Glomerular visceral epithelial cell (primary cell): ENCODE measurements around the gene KRTAP5-6.

ENCODE experiments used
- DNase-seq: peaks from one replicate; pipeline ENCODE4 v3.0.0-alpha.2; 2016; ENCODE audit errors: extremely low spot score

KRTAP5-6 gene

DNA sequence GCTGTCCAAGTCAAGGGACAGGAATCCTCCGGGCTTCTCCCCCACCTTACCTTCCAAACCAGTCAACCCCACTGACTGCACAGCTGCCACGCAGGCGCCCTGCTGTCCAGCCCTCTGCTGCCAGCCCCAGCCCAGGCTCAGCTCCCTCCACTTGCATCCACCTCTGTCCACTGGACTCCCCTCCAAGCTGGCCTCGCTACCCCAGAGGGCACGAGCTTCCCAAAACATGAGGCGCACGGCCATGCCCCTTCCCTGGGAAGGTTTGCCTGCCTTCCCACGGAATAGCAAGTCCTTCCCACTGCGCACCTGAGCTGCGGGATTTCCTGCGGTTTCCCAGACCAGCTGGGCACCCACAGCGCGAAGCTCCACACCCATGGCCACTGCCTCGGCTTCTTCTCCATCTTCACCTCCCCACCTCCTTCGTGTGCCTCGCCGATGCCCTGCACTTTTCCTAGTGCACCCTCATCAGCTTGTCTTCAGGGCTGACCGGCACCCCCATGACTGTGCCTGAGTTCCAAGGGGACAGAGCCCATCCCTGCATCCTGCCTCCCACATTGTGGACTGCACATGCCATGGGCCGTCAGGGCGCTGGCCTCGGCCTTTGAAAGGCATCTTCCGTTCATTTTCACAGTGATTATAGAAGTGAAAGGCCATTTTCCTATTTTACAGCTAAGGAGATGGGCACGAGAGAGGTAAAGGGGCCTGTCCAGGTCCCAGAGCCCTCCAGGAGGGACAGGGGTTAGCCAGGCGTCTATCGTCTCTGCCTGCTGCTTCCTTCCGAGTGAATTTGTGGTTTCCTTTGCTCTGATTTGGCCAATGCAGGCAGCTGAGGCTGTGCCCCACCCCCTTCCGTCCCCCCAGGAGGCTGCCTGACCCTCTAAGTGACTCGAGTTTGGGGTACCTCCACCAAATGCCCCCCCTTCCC, 37.0 kb downstream of the KRTAP5-6 start:
- DNase-seq: no peak

DNA sequence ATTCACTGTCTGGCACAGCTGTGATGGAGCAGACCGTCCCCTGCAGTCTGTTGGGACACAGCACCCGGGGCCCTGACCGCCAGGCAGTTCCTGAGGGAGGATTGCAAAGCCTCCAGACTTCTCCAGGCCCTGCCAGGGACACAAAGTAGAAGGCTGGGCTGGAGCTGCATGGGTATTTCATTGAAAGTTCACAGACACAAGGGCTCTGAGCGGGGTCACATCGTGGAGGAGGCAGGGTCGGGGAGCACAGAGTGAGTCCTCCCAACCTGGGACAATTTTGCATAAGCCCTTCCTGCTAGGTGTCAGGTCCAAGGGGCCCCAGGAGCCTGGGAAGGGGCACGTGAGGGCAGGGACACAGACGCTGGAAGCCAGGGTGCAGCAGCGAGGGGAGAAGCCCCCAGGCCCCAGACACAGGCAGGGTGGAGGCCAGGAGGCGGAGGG, 37.7 kb downstream of the KRTAP5-6 start:
- no peak for DNase-seq

DNA sequence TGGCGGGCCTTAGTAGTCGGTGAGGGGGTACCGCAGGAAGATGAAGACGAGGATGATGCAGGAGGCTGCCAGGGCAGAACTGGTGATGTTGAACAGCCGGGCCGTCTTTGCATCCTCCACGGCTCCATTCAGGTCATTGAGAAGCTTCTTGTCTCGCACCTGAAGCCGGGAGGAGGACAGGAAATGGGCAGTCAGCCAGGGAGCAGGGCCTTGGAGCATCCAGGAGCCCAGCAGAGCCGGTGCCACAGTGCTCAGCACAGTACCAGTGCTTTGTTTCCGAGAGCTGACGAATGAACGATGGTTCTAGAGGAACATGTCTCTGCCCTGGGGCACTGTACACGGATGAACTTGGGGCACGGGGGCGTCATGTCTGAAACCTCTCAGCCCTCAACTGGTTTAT, 38.3 kb downstream of the KRTAP5-6 start:
- no peak for DNase-seq

DNA sequence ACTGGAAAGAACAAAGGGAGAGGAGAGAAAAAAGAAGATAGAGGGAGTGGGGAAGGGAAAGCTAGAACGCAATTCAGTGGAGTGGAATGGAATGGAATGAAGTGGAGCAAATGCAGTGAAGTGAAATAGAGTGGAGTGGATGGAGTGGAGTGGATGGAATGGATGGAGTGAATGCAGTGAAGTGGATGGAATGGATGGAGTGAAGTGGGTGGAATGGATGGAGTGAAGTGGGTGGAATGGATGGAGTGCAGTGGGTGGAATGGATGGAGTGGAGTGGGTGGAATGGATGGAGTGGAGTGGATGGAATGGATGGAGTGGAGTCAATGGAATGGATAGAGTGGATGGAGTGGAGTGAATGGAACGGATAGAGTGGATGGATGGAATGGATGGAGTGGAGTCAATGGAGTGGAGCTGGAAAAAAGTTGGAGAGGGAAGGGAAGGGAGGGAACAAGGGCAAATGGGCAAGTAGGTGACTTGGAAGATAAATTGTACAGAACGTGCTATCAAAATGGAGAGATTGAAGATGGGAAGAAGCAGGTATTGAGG, 39.5 kb downstream of the KRTAP5-6 start:
- no peak for DNase-seq

DNA sequence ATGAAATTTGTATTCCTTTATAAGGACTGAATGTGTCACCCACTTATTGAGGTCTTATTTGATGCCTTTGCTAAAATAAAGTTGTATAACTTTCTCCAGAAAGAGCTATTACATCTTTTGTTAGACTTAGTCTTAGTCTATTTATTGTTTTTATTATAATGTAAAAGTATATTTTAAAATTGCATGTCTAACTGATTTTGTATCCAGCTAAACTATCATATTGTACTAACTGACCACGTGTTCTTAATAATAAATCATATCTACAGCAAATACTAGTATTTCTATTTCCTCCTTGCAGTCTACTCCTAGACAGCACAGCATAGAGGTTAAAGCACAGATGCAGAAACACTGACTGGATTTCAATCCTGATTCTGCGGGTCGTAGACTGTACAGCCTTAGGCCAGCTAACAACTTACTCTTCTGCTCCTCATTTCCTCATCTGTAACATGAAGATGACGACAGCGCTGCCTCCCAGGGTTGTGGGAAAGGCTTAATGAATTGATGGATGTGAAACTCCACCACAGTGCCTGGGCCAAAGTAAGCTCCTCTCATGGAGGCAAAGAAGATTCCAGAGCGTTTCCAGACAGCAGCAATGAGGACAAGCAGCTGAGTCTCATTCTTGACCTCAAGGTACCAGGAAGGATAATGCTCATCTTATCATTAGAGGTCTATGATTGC, 40.2 kb downstream of the KRTAP5-6 start:
- DNase-seq: no peak

DNA sequence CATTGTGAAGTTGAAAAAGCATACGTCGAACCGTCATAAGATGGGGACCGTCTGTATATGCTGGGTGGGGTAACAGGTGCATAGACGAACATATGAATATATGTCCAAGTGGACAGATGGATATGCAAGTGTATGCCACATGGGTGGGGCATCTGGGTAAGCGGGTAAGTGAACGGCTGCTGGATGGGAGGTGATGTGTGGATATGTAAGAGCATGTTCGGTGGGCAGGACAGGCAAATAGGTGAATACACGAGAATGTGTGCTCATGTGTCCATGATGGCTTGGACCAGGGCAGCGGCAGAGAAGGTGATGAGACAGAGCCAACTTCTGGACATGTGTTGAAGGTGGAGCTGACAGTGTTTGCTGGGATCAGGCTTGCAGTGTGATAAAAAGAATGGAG, 41.4 kb downstream of the KRTAP5-6 start:
- DNase-seq: no peak

DNA sequence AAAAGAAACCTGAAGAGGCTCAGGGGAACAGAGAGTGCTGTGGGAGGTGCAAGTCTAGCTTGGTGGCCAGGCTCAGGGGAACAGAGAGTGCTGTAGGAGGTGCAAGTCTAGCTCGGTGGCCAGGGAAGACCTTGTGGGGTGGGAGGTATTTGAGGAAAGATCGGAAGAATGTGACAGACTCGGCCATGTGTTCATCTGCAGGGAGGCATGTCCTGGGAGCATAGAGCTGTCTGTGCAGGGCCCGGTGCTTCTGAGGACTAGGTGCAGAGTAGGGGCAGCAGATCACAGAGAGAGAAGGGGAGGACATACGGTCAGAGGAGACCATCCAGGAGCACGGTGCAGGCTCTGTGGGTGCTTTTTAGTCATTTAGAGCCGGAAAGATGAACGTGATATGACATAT, 42.6 kb downstream of the KRTAP5-6 start:
- no peak for DNase-seq

DNA sequence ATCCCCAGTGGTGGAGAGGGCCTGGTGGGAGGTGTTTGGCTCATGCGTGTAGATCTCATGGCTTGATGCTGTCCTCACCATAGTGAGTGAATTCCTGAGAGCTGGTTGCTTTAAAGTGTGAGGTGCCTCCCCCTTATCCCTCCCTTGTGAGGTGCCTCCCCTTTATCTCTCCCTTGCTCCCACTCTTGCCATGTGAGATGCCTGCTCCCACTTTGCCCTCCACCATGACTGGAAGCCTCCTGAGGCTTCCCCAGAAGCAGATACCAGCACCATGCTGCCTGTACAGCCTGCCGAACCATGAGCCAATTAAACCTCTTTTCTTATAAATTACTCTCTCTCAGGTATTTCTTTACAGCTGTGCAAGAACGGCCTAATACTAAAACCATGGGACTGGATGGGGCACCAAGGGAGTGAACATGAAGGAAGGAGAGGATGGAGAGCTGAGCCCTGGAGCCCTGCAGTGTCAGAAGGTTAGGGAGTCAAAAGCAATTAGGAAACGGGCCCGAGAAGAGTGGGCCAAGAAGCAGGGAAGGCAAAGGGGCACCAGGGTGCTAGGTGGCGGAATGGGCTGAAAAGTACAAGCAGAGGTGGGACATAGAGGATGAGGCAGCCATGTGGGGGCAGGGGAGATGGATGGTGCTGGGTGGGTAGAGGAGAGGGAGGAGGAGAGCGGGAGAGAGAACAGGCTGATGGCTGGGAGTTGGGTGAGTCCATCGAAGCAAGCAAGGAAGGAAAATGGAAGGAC, 44.0 kb downstream of the KRTAP5-6 start:
- no peak for DNase-seq

DNA sequence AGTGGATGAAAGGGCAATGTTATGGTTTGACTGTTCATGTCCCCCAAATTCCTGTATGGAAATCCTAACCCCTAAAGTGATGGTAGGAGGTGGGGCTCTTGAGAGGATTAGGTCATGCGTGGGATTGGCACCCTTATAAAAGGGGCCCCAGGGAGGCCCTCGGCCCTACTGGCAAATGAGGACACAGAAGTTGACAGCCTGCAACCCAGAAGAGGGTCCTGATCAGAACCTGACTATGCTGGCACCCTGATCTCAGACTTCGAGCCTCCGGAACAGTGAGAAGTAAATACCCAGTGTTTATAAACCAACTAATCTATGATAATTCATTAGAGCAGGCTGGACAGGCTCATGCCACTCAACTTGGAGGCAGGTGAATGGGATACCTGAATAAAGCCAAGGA, 44.7 kb downstream of the KRTAP5-6 start:
- no peak for DNase-seq

DNA sequence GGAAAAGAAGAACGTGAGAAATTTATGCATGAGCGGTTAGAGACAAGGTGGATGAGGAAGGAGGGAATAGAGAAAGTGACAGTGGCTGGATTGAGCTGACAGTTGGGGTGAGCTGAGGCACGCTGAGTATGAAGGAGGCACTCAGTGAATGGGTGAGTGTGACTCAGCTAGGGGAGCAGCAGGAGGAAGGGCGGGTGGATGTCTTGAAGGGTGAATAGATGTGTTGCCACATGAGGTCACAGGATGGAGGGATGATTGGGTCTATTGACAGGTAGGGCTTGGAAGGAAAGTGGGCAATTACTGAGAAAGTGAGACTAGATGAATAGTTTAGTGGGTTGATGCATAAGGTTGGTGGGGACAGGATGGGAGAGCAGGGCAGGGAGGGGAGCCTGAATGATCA, 45.4 kb downstream of the KRTAP5-6 start:
- DNase-seq: no peak

DNA sequence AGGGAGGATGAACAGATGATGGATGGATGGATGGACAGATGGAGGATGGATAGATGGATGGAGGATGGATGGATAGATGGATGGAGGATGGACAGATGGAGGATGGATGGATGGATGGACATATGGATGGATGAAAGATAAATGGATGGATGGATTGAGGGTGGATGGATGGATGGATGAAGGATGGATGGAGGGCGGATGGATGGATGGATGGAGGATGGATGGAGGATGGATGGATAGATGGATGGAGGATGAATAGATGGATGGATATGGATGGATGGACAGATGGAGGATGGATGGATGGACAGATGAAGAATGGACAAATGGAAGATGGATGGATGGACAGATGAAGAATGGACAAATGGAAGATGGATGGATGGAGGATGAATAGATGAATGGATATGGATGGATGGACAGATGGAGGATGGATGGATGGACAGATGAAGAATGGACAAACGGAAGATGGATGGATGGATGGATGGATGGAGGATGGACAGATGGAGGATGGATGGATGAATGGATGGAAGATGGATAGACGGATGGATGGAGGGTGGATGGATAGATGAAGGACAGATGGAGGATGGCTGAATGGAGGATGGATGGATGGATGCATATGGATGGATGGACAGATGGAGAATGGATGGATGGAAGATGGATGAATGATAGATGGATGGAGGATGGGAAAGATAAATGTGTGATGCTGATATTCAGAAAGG, 46.0 kb downstream of the KRTAP5-6 start:
- no peak for DNase-seq

DNA sequence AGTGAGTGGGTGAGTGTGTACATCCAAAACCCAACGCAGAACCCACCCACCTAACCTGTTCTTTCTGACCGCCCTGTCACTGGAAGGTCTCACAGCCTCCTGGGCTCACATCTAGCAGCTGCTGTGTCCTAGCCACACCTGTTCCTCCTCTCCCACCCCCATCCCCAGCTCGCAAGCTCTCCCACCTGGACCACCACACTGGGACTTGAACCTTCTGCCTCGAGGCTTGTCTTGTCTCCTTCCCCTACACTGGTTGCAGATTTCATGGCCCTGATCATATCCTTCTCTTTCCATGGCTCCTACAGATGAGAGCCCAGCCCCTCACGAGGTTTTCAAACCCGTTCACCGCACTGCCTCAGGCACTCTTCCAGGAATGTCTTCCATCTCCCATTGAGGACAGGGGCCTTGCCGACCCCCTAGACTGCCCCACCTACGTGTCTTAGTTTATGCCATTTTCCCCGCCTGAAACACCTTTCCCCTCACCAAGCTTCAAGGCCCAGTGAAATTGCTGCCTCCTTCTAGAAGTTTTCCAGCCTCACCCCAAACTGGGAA, 46.7 kb downstream of the KRTAP5-6 start:
- no peak for DNase-seq

DNA sequence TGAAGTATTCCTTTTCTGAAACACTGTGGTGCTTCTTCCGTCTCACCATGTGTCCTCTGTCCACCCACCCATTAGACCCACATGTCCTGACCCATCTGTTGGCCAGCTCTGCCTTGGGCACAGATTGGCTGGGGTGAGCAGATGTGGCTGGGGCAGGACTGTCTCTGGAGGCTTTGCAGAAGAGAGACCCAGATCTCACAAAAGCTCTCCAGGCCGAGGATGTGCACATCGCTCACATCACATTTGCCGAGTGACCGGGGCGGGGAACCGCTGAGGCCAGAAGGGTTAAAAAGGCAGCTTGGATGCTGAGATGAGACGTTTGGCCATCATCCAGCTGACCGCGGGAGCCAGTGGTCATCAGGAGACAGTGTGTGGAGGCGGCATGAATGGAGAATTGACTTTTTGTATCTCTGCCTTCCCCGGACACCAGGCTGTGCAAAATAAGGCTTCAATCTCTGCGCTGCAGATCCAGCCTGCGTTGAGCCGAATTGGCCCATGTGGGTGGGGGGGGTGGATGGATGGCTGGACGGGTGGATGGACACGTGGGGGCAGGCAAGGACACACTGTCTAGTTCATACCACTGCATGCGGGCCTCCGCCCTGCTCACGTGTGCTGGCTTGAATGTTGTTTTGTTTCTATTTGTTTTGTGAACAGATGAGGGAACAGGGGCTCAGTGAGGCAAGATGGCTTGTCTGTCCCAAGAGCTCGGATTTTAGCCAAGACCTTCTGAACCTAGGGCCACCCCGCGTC, 47.3 kb downstream of the KRTAP5-6 start:
- DNase-seq: no peak

DNA sequence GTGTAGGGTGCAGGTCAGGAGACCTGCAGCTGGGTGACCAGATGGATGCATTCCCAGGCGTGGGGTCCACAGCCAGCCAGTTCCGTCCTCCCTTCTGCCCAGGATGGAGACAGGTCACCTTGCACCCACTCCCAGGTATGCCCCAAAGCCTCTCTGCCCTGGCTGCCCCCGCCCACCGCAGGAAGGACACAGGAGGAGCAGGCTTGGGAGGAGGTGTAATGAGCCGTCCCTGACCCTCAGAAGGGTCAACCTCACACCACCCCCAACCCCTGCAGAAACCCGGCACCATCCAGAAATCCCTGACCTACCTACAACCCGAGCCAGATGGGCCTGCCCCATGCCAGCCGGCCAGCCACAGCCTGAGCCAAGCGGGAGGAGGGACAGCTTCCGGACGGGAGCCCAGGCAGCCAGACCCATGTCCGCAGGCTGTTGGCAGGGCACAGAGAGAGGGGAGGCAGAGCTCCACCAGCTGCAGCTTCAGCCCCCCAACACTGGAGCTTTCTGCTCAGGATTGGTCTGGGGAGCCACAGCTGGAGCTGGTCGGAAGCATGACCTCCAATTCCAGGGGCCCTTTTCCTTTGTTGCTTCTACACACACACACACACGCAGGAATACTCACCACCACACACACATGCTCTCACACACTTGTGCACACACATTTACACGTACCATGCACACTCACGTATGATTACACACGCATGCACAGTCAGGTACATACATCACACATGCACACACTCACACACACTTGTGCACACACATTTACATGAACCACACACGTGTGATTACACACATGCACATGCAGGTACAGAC, 48.1 kb downstream of the KRTAP5-6 start:
- no peak for DNase-seq

DNA sequence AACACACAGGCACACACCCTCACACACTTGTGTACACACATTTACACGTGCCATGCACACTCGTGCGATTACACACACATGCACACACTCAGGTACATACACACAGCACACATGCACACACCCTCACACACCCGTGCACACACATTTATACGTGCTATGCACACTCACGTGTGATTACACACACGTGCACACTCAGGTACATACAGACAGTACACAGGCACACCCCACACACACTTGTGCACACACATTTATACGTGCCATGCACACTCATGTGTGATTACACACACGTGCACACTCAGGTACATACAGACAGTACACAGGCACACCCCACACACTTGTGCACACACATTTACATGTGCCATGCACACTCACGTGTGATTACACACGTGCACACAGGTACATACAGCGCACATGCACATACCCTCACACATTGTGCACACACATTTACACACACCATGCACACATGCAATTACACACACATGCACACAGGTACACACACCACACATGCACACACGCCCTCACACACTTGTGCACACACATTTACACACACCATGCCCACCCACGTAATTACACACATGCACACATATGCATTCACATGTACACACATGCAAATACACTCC, 48.8 kb downstream of the KRTAP5-6 start:
- no peak for DNase-seq

DNA sequence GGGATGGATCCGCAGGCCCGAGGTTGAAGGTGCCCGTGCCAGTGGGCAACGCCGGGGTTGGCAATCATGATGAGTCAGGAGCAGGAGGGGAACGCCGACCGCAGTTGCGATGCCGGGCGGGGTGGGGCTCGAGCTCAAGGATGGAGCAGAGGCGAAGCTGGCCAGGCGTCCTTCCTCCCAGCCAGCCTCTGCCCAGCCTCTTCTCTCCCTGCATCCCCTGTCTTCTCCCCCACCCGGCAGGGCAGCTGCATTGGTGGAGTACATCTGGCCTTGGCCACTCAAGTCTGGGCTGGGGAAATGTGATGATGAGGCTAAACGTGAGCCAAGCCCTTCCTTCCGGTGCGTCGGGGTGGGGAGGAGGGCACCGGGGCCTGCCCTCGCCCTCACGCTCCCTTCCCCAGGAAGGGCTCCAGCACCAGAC, 49.5 kb downstream of the KRTAP5-6 start:
- DNase-seq: no peak

DNA sequence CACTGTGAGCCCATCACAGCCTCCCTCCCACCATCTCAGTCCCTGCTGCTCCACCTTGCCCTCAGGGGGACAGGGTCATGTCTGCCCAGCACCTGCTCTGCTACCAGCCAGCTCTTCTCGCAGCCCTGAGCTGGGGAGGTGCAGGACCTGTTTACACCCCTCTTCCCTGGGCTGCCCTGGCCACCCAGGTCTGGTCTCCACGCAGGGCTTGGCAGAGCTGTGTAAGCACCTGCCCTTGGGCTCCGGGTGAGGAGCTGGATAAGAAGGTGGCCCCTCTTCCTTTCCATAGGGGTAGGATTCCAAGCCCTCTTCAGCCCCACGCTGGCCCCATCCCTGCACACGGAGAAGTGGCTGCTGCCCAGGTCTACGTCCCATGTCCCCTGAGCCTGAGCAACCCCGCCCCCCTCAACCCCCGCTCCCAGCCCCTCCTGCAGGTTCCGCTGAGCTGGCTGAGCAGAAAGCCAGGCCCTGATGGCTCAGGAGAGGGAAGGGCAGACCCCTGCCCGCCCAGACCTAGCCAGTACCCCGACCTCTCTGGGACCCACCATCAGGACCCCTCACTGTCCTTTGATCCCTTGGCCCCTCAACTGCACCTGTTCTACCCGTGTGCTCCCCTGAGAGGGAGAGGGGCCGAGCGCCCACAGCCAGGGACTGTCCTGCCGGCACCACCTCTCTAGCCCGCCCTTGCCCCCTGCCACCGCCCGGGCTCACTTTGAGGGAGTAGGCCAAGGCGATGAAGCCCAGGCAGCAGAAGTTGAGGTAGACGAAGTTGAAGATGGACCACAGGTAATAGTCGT, 50.2 kb downstream of the KRTAP5-6 start:
- no peak for DNase-seq
